ENCODE data around the gene CAPN8. TPM values are rescaled to one million over a fixed set of nuclear protein-coding genes. Genes with fewer than 3 reads are reported as not detected.

CAPN8 gene
- total RNA-seq, 1 donor: not detected

GRCh38 chr1:223647249-223647648 lies 18.3 kb downstream of the CAPN8 start:
- no peaks in the 10 kb centered on the region for H3K9me3 ChIP-seq (ENCODE audit: low read depth, low read length)
- H3K4me3 ChIP-seq (ENCODE audit: insufficient read depth, low read length): no peak overlapping the region
- peaks cover 49% of the 10 kb centered on the region for H3K27me3 ChIP-seq (ENCODE audit: insufficient read depth, low read length)
- no peak overlapping the region for H3K4me2 ChIP-seq (ENCODE audit: insufficient read depth, low read length)
- no peak overlapping the region for H3K27ac ChIP-seq (ENCODE audit: low read depth, low read length)
- H3K36me3 ChIP-seq (ENCODE audit: insufficient read depth, low read length): no peaks in the 10 kb centered on the region
- TF ChIP-seq CTCF (IDR thresholded peaks at IDR 0.05; ENCODE audit: extremely low read depth, low read depth, low read length): no peak
- DNase-seq (ENCODE audit: insufficient read length, low spot score, missing footprints): no peak
- H2AFZ ChIP-seq (ENCODE audit: low read length): no peak overlapping the region
- no peaks in the 10 kb centered on the region for H4K20me1 ChIP-seq (ENCODE audit: insufficient read depth, low read length)
- H3K4me1 ChIP-seq (ENCODE audit: insufficient read depth, low read length): no peaks in the 10 kb centered on the region
- no peaks in the 10 kb centered on the region for H3K79me2 ChIP-seq (ENCODE audit: insufficient read depth, low read length)

- no peak for TF ChIP-seq CTCF (IDR thresholded peaks at IDR 0.05; ENCODE audit: extremely low read depth, low read depth, low read length)
- Histone ChIP-seq H3K27ac (ENCODE audit: low read depth, low read length) (no peak overlapping the region), H3K4me2 (ENCODE audit: insufficient read depth, low read length) (no peak overlapping the region), H3K36me3 (ENCODE audit: insufficient read depth, low read length) (no peaks in the 10 kb centered on the region), H4K20me1 (ENCODE audit: insufficient read depth, low read length) (no peaks in the 10 kb centered on the region), H3K27me3 (ENCODE audit: insufficient read depth, low read length) (peaks cover 57% of the 10 kb centered on the region), H3K9me3 (ENCODE audit: low read depth, low read length) (no peaks in the 10 kb centered on the region), H2AFZ (ENCODE audit: low read length) (no peak overlapping the region), H3K4me1 (ENCODE audit: insufficient read depth, low read length) (no peaks in the 10 kb centered on the region), H3K4me3 (ENCODE audit: insufficient read depth, low read length) (no peak overlapping the region), H3K79me2 (ENCODE audit: insufficient read depth, low read length) (no peaks in the 10 kb centered on the region)
- no peak for DNase-seq (ENCODE audit: insufficient read length, low spot score, missing footprints)
These were observed 19.6 kb downstream of the CAPN8 start for GRCh38 chr1:223645903-223646302.

- no peak for DNase-seq (ENCODE audit: insufficient read length, low spot score, missing footprints)
- no peaks in the 10 kb centered on the region for H3K36me3 ChIP-seq (ENCODE audit: insufficient read depth, low read length)
- no peak overlapping the region for H3K4me2 ChIP-seq (ENCODE audit: insufficient read depth, low read length)
- no peaks in the 10 kb centered on the region for H4K20me1 ChIP-seq (ENCODE audit: insufficient read depth, low read length)
- H3K9me3 ChIP-seq (ENCODE audit: low read depth, low read length): no peaks in the 10 kb centered on the region
- H3K27me3 ChIP-seq (ENCODE audit: insufficient read depth, low read length): peaks cover 55% of the 10 kb centered on the region
- H3K4me3 ChIP-seq (ENCODE audit: insufficient read depth, low read length): no peak overlapping the region
- H3K79me2 ChIP-seq (ENCODE audit: insufficient read depth, low read length): no peaks in the 10 kb centered on the region
- no peak overlapping the region for H2AFZ ChIP-seq (ENCODE audit: low read length)
- H3K27ac ChIP-seq (ENCODE audit: low read depth, low read length): no peak overlapping the region
- H3K4me1 ChIP-seq (ENCODE audit: insufficient read depth, low read length): no peaks in the 10 kb centered on the region
- no peak for TF ChIP-seq CTCF (IDR thresholded peaks at IDR 0.05; ENCODE audit: extremely low read depth, low read depth, low read length)
These were observed 23.3 kb downstream of the CAPN8 start for GRCh38 chr1:223642237-223642636.

- Histone ChIP-seq H3K9me3 (ENCODE audit: low read depth, low read length) (no peaks in the 10 kb centered on the region), H4K20me1 (ENCODE audit: insufficient read depth, low read length) (no peaks in the 10 kb centered on the region), H3K27ac (ENCODE audit: low read depth, low read length) (no peak overlapping the region), H3K4me2 (ENCODE audit: insufficient read depth, low read length) (no peak overlapping the region), H3K27me3 (ENCODE audit: insufficient read depth, low read length) (peaks cover 54% of the 10 kb centered on the region), H2AFZ (ENCODE audit: low read length) (no peak overlapping the region), H3K36me3 (ENCODE audit: insufficient read depth, low read length) (no peaks in the 10 kb centered on the region), H3K79me2 (ENCODE audit: insufficient read depth, low read length) (no peaks in the 10 kb centered on the region), H3K4me1 (ENCODE audit: insufficient read depth, low read length) (no peaks in the 10 kb centered on the region), H3K4me3 (ENCODE audit: insufficient read depth, low read length) (no peak overlapping the region)
- TF ChIP-seq CTCF (IDR thresholded peaks at IDR 0.05; ENCODE audit: extremely low read depth, low read depth, low read length): no peak
- no peak for DNase-seq (ENCODE audit: insufficient read length, low spot score, missing footprints)
These were observed 23.9 kb downstream of the CAPN8 start for GRCh38 chr1:223641523-223642039.

Data from osteoblast (primary cell).